ENCODE results near the gene RASGRF2.

DNA sequence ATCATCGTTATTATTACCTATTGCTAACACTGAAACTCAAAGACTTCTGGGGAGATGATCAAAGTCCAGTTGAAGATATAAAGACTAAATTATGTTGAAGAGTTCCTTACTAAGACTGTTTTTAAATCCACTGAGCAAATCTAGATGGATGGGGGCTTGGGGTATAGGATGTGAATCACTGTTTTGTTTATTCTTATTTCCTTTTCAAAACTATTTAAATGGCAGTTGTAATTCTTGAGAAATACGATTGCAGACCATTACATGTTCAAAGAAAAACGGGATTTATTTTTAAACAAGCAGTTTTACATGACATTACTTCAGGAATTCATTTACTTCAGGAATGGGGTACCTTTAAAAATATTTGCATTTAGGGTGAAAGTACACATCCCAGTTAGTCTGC, 4.3 kb downstream of the RASGRF2 start:
- TF ChIP-seq EZH2 (IDR thresholded peaks at IDR 0.05) (no peak), POLR2AphosphoS5 (IDR thresholded peaks at IDR 0.05; ENCODE audit: borderline replicate concordance, low read depth, low read length) (no peak)
